HG02763 (cell line): ENCODE results near the gene ESR1.
"Not testable (repeated sequence)": the region's sequence is repeated elsewhere in the genome, so short reads cannot be mapped to it uniquely, and the experiment has no call there.

Source experiments
- ATAC-seq: cut with Tn5 transposase; IDR thresholded peaks from one replicate; pipeline ENCODE4 v1.9.1; 2021; ENCODE audit warnings: mild to moderate bottlenecking, moderate library complexity; ENCODE audit not compliant: unreplicated experiment

Gene ESR1

GRCh38 chr6:152049502-152049901 is 242.0 kb downstream of the ESR1 start:
- no peak for ATAC-seq

- ATAC-seq = no peak
These were observed 243.1 kb downstream of the ESR1 start for GRCh38 chr6:152050451-152051195.

- ATAC-seq = no peak
These were observed 244.6 kb downstream of the ESR1 start for GRCh38 chr6:152052061-152052460.

DNA sequence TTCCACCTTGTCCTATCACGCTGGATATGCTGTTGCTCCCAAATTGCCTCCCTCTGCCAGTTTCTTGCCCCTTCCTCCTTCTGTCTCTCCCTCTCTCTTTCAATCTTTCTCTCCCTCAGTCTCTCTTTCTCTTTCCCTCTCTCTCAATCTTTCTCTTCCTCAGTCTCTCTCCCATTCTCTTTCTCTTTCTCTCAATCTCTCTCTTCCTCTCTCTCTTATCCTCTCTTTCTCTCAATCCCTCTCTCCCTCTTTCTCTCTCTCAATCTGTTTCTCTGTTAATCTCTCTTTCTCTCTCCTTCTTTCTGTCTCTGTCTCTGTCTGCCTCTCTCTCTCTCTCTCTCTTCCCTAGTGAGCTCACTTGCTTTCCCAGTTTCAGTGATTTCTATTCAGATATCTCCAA is 245.8 kb downstream of the ESR1 start:
- ATAC-seq = no peak

GRCh38 chr6:152054441-152054840 is 247.0 kb downstream of the ESR1 start:
- ATAC-seq = no peak

GRCh38 chr6:152055517-152055916 is 248.0 kb downstream of the ESR1 start:
- ATAC-seq = no peak

- no peak for ATAC-seq
These were observed 250.5 kb downstream of the ESR1 start for GRCh38 chr6:152057832-152058498.

- no peak for ATAC-seq
These were observed 252.4 kb downstream of the ESR1 start for GRCh38 chr6:152059909-152060308.

DNA sequence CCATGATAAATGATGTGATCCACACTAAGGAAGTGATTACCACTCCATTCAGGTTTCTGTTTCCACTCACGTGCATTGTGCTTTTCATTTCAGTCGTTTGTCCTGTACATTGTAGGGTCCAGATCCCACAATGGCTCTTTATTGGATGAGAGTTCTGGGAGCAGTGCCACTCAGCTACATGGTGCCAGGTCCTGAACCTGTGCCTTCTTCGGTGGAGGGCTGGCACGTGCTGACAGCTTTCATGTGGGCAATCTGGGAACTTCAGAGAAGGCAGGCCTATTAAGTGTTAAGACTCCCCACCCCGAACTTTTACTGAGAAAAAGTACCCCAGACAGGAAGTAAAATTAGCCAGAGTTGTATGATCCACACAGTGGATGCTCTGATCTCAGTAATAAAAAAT is 255.0 kb downstream of the ESR1 start:
- ATAC-seq = no peak

DNA sequence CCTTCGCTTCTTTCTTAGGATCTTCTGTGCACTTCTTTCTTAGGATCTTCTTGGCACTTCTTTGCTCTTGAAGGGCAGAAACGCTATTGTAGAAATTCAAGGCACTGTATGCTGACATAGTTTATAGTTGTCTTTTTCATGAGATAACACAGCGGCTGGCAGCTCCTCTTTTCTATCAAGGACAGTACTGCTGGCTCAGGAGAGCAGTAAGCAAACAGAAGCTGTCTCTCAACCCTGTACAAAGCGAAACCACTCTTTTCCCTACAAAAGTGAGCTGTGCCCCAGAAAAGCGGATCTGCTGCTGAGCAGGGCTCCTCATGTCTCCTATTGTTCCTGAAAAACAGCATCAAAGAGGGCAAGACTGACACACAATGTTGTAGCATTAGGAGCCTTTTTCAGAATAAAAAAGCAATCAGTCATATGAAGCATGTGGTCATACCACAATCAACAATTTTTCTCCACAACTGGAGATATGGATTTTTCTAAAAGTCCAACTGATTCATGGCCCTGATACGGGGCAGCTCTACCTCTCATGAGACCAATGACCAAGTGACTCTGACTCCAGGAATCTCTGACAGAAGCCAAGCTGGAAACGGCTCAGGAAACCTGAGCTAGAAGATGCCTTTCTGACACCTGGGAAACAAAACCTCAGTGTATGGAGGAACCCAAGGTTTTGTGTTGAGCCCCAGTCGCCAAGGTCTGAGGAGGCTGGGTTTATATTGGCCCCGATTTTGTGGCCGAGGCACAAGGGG is 255.9 kb downstream of the ESR1 start:
- ATAC-seq = no peak

DNA sequence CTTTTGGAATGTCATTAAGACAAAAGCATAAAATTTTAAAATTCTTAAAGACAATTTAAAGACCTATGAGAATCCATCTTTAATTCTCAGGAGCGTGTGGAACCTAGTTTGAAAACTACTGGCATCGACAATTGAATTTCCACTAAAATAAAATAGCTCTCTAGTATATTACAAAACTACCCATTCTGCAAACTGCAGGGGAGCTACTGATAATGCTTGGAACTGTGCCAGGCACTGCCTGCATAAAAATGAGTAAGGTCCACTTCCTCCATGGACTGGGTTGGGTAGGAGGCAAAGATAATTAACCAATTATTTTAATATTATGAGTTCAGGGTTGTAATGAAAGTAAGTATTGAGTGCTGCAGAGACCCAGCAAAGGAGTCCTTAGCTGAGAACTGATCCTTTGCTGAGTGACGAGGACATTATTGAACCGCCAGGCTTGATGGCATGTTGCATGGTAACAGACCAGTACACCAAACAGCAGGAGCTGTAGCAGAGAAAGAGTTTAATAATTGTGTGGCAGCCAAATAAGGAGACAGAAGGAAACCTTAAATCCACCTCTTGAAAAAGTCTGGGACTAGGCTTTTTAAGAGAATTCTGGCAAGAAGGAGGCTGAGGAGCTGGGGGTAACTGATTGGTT is 261.3 kb downstream of the ESR1 start:
- ATAC-seq = no peak

DNA sequence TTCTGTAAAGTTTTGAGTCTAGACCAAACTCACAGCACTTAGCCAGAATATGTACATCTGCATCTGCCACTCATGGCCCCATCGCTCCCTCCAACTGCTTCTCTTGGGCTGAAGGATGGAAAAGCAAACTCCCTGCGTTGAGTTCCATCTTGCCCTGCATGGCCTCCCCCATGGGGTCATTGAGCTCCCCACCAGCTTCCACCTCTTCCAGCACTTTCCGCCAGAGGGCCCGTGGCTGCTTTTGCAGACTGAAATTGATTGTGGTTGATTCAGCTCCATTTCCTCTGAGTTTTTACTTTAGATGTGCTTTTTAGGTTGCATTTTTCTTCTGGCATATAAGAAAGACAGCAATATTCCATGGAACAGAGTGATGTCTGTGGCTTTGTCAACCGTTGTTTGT is 263.1 kb downstream of the ESR1 start:
- no peak for ATAC-seq

- no peak for ATAC-seq
These were observed 263.8 kb downstream of the ESR1 start for GRCh38 chr6:152071318-152071717.

DNA sequence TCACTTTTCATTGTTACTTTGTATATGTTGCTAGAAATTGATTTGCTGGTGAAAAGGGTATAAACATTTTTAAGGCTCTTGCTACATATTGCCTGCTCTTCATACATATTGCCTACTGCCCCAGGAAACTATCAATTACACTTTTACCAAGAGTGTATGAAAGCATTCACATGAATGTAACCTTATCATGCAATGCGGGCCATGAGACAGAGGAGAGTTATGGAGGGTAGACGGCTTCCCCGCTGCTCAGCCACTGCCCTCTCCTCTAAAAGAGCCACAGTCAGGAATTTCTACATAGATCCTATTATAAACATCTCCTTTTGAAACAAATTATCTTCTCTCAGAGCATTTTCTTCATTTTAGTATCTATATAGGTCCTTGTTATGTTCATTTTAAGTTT is 264.4 kb downstream of the ESR1 start:
- no peak for ATAC-seq

- not testable (repeated sequence) for ATAC-seq
These were observed 268.8 kb downstream of the ESR1 start for GRCh38 chr6:152076242-152076641.

DNA sequence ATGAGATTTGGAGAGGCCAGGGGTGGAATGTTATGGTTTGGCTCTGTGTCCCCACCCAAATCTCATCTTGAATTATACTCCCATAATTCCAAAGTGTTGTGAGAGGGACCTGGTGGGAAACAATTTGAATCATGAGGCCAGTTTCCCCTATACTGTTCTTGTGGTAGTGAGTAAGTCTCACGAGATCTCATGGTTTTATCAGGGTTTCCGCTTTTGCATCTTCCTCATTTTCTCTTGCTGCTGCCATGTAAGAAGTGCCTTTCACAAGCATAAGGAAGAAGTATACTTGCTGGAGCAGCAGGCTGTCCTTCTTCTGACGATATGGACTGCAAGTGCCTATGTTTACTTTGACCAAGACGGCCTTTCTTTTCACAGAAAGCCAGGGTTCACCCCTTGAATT is 270.5 kb downstream of the ESR1 start:
- ATAC-seq = no peak

DNA sequence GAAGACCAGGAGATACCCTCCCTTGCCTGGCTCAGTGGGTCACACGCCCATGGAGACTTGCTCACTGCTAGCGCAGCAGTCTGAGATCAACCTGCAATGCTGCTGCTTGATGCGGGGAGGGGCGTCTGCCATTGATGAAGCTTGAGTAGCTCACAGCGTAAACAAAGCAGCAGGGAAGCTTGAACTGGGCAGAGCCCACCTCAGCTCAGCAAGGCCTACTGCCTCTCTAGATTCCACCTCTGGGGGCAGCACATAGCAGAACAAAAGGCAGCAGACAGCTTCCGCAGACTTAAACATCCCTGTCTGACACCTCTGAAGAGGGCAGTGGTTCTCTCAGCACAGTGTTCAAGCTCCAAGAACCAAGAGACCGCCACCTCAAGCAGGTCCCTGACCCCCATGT is 271.3 kb downstream of the ESR1 start:
- ATAC-seq = no peak

DNA sequence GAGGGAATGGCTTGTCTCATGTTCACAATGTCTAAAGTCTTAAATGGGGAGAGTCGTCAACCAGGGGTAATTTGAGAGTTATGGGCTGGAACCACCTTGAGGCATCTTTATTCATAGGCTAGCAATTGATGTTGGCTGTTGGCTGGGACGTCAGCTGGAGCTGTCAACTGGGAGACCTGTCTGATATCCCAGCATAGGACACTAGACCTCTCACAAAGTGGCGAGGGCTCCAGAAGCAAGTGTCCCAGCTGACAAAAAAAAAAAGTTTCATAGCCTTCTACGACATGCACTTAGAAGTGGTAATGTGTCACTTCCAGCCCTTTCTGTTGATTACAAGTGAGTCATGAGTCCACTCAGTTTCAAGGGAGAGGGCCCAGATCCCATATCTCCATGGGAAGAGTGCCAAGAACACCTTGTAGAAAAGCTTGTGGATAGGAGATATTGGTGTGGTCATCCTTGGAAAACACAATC is 278.0 kb downstream of the ESR1 start:
- no peak for ATAC-seq

DNA sequence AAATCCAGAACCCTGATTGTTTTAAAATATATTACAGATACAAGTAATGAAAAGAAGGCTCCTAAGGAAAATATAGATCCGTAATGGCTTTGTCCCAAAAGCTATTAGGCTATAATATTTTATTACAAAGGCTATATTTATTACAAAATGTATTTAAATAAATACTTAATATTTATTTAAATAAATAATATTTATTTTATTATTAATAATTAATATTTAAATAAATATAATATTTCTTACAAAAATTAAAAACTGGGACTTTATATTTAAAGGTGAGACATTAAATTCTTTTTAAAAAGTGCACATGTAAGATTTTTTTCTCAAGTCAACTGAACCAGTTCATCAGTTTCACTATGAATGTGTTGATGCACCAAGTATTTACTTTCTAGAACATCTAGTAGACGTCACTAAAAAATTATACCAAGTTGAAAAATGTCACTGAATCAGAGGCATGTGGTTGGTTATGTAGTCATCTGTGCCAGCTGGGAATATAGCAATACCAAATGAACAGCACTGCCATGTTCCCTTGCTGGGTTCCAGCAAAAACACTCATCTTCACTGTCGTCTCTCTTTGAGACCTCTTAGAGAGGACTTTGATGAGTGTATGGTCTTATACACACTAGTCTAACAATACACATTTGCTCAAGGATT is 278.9 kb downstream of the ESR1 start:
- ATAC-seq = no peak

DNA sequence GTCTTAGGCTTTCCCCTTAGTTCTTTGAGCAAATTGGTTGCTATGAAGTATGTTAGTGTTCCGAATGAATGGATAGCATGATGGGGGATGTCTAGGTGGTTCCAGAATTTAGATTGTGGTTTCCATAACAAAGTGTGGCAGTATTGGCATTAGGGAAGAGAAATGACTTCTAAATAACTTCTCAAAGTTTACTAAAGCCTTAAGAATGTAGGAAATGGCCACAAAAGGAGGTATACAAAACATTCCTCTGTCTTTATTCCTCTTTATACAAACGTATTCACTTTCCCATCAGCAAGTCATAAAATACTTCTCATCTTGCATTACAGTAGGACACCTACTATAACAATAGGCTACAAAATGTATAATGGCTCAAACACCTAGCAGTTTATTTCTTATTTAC is 279.6 kb downstream of the ESR1 start:
- no peak for ATAC-seq

DNA sequence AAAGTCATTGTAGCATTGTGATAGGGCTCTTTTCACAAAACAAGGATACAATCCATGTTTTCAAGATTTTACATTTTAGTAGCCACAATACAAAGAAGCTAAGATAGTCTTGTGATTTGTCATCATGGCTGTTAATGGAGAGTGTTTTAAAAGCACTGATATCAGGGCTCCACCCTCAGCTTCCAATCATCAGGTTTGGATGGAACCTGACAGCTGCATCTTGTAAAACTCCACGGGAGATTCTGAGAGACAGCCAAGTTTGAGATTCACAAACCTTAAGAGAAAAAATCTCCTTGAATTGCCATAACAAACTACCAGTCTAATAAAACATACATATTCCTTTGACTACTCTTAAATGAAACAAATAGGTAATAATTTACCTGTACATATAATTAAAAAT is 280.2 kb downstream of the ESR1 start:
- no peak for ATAC-seq
